HFFc6 (cell line): ENCODE measurements around the gene DHRS12. TPM values are rescaled to one million over a fixed set of nuclear protein-coding genes. Genes with fewer than 3 reads are reported as not detected.
A peak's percentile ranks its signal among the peaks of the same experiment; 100 is the strongest.

Experiments
- DNase-seq: peaks from one replicate; pipeline ENCODE4 v3.0.0-alpha.2; 2018
- H3K27ac Mint-ChIP-seq: 2 replicates; pipeline ENCODE4 v1.8.0; 2020; ENCODE audit warnings: mild to moderate bottlenecking, mixed read lengths
- H3K27me3 Mint-ChIP-seq: 2 replicates; pipeline ENCODE4 v1.8.0; 2021; ENCODE audit warnings: mild to moderate bottlenecking, moderate library complexity, mixed read lengths; ENCODE audit not compliant: insufficient read depth
- H3K36me3 Mint-ChIP-seq: 2 replicates; pipeline ENCODE4 v1.8.0; 2021; ENCODE audit warnings: low read depth, mixed read lengths
- H3K4me1 Mint-ChIP-seq: 2 replicates; pipeline ENCODE4 v1.8.0; 2020; ENCODE audit warnings: low read depth, mixed read lengths
- H3K4me3 Mint-ChIP-seq: 2 replicates; pipeline ENCODE4 v1.8.0; 2020; ENCODE audit warnings: mild to moderate bottlenecking, moderate library complexity, mixed read lengths
- H3K9me3 Mint-ChIP-seq: 2 replicates; pipeline ENCODE4 v1.8.0; 2020; ENCODE audit warnings: mild to moderate bottlenecking, mixed read lengths
- CTCF ChIP-seq: fragments of 200-600 bp; sonication (generic); IDR thresholded peaks from 2 replicates; pipeline ENCODE4 v1.5.0; 2021; ENCODE audit warnings: antibody characterized with exemption, mild to moderate bottlenecking
- total RNA-seq, 6 experiments: library from RNA; stranded (reverse); fragmentation: NEBNext Ultra II Directional; extraction: Animal tissue kit (Norgen Biotek cat#: 25700); gene quantifications; 2 replicates in 1 of 6; 3 replicates in 5 of 6; pipeline ENCODE4 v1.2.3, GENCODE V29; 2021

The DHRS12 gene
- total RNA-seq, 6 experiments from 2014 or later, result 1.9 to 2.7 (median 2.4) TPM

GRCh38 chr13:51761643-51762350 lies 42.2 kb downstream of the DHRS12 start:
- H3K36me3 Mint-ChIP-seq, result peaks cover 41% of the 10 kb centered on the region
- no peak for TF ChIP-seq CTCF
- no peak overlapping the region for H3K4me3 Mint-ChIP-seq
- H3K4me1 Mint-ChIP-seq, result peaks cover 83% of the 10 kb centered on the region
- DNase-seq, result peak; percentile 22
- H3K27ac Mint-ChIP-seq, result peak overlapping the region; percentile 71
- no peaks in the 10 kb centered on the region for H3K9me3 Mint-ChIP-seq
- H3K27me3 Mint-ChIP-seq, result peaks cover 1% of the 10 kb centered on the region; the same call in 1 of the 2 replicates

GRCh38 chr13:51760592-51760991 lies 43.4 kb downstream of the DHRS12 start:
- peaks cover 1% of the 10 kb centered on the region; the same call in 1 of the 2 replicates for H3K27me3 Mint-ChIP-seq
- DNase-seq, result no peak
- H3K27ac Mint-ChIP-seq, result no peak overlapping the region
- peaks cover 39% of the 10 kb centered on the region for H3K36me3 Mint-ChIP-seq
- H3K4me1 Mint-ChIP-seq, result peaks cover 80% of the 10 kb centered on the region
- no peaks in the 10 kb centered on the region for H3K9me3 Mint-ChIP-seq
- H3K4me3 Mint-ChIP-seq, result no peak overlapping the region
- no peak for TF ChIP-seq CTCF

GRCh38 chr13:51759240-51759639 lies 44.7 kb downstream of the DHRS12 start:
- DNase-seq, result peak; percentile 55
- Mint-ChIP-seq H3K36me3 (peaks cover 40% of the 10 kb centered on the region), H3K4me1 (peaks cover 67% of the 10 kb centered on the region), H3K27ac (peak overlapping the region; percentile 83), H3K4me3 (peak overlapping the region; percentile 50), H3K27me3 (peaks cover 1% of the 10 kb centered on the region; the same call in 1 of the 2 replicates), H3K9me3 (no peaks in the 10 kb centered on the region)
- TF ChIP-seq CTCF, result no peak

- Mint-ChIP-seq H3K27me3 (peaks cover 1% of the 10 kb centered on the region; the same call in 1 of the 2 replicates), H3K27ac (peak overlapping the region; percentile 83), H3K9me3 (no peaks in the 10 kb centered on the region), H3K4me1 (peaks cover 62% of the 10 kb centered on the region), H3K4me3 (peak overlapping the region; percentile 50), H3K36me3 (peaks cover 44% of the 10 kb centered on the region)
- TF ChIP-seq CTCF, result no peak
- peak; percentile 20 for DNase-seq
These were observed 45.3 kb downstream of the DHRS12 start for GRCh38 chr13:51758691-51759090.

- DNase-seq, result no peak
- TF ChIP-seq CTCF, result no peak
- Mint-ChIP-seq H3K9me3 (no peaks in the 10 kb centered on the region), H3K27ac (no peak overlapping the region; the same call in 1 of the 2 replicates), H3K4me1 (peaks cover 43% of the 10 kb centered on the region), H3K36me3 (peaks cover 50% of the 10 kb centered on the region), H3K4me3 (no peak overlapping the region), H3K27me3 (peaks cover 1% of the 10 kb centered on the region)
These were observed 47.3 kb downstream of the DHRS12 start for GRCh38 chr13:51756651-51757050.
